Measurements from ENCODE around the gene CEP162.

GRCh38 chr6:84139311-84139710 is 88.1 kb downstream of the CEP162 start:
- TF ChIP-seq CTCF (IDR thresholded peaks at IDR 0.05) (no peak), EP300 (IDR thresholded peaks at IDR 0.05) (no peak), POLR2A (IDR thresholded peaks at IDR 0.05; ENCODE audit: low read depth) (no peak)
